ENCODE data around the gene SPRR1B. TPM values are rescaled to one million over a fixed set of nuclear protein-coding genes. Genes with fewer than 3 reads are reported as not detected.

The SPRR1B gene
- total RNA-seq, 1 experiment from 2014 or later = 0.66 TPM

DNA sequence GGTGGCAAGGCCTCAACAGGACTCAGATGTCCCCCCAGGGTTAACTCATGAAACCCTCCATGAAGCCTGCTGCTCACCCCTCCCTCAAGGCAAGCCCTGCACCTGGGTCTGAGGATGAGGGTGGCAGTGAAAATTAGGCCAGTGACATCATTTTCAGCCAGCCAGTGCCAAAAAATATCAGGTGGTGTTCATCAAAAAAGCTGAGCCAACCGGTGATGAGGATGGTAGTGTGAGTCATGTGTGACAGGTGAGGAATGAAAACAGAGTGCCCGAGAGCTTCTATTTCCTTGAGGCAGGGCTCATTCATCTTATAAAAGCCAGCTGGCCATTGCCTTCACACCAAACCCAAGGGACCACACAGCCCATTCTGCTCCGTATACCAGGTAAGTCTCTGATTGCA is 47.3 kb upstream of the SPRR1B start, which contains the start of gene SPRR1A:
Gene SPRR1A, plus strand, starts transcription at position 339 of the 400 bp plus-strand sequence. CDS start 1,150 bp downstream, outside the sequence.
- BruUV-seq (replicated peaks) = no TSS peak
- Histone ChIP-seq H2AFZ (ENCODE audit: low read depth, low read length, poor library complexity, severe bottlenecking) (no peak within 1 kb of the TSS), H3K4me3 (replicated peaks in 1 of 2; ENCODE audit: low read depth in 1 of 2, low read length in 2 of 2) (no peak within 1 kb of the TSS), H3K4me2 (ENCODE audit: low read length) (no peak within 1 kb of the TSS), H3K9me3 (ENCODE audit: control insufficient read depth in 1 of 2, insufficient read depth in 1 of 2, low read depth in 1 of 2, low read length in 2 of 2) (no peaks in the 10 kb centered on the region), H3K9me2 (ENCODE audit: insufficient read depth) (no peaks in the 10 kb centered on the region), H3K4me1 (ENCODE audit: control insufficient read depth in 1 of 2, insufficient read depth in 2 of 2, low read length in 2 of 2) (no peaks in the 10 kb centered on the region), H3K27me3 (ENCODE audit: insufficient read depth, low read length) (peaks cover 45% of the 10 kb centered on the region), H3K9ac (ENCODE audit: low read length) (no peak within 1 kb of the TSS), H3K27ac (ENCODE audit: low read depth, low read length) (no peak within 1 kb of the TSS), H3K79me2 (ENCODE audit: insufficient read depth, low read length) (no peaks in the 10 kb centered on the region), H4K20me1 (ENCODE audit: insufficient read depth) (no peaks in the 10 kb centered on the region), H3K36me3 (ENCODE audit: control insufficient read depth in 1 of 2, insufficient read depth in 2 of 2, low read length in 2 of 2) (no peaks in the 10 kb centered on the region)
- no peak for ATAC-seq
- TF ChIP-seq YY1 (IDR thresholded peaks at IDR 0.05; ENCODE audit: extremely low read depth, insufficient replicate concordance, low read depth, low read length) = no peak
- no peak for TF ChIP-seq POLR2A (IDR thresholded peaks at IDR 0.05; ENCODE audit: borderline replicate concordance, extremely low read depth, insufficient read depth, insufficient read length)
- TF ChIP-seq FOSL1 (IDR thresholded peaks at IDR 0.05; ENCODE audit: low read depth) = no peak
- no peak for TF ChIP-seq SRF (IDR thresholded peaks at IDR 0.05; ENCODE audit: low read depth)
- TF ChIP-seq SIN3A (IDR thresholded peaks at IDR 0.05; ENCODE audit: low read depth) = no peak
- TF ChIP-seq SP1 (IDR thresholded peaks at IDR 0.05; ENCODE audit: low read depth) = no peak
- no peak for TF ChIP-seq CEBPB (IDR thresholded peaks at IDR 0.05; ENCODE audit: low read depth)
- TF ChIP-seq ZNF274 (IDR thresholded peaks at IDR 0.05; ENCODE audit: low read depth, low read length) = no peak
- no peak for TF ChIP-seq RAD21 (IDR thresholded peaks at IDR 0.05; ENCODE audit: low read depth)
- CTCF ChIA-PET = no interaction called here
- no peak for DNase-seq (ENCODE audit: low read depth, low spot score)
- intact Hi-C loops (cut with micrococcal nuclease) = no loop called here
- POLR2A ChIA-PET = no interaction called here
- RAD21 ChIA-PET (ENCODE audit: low non-redundant PET in 1 of 2, low total read pairs in 2 of 2, uncharacterized antibody in 2 of 2, unreplicated experiment in 2 of 2) = no interaction called here

DNA sequence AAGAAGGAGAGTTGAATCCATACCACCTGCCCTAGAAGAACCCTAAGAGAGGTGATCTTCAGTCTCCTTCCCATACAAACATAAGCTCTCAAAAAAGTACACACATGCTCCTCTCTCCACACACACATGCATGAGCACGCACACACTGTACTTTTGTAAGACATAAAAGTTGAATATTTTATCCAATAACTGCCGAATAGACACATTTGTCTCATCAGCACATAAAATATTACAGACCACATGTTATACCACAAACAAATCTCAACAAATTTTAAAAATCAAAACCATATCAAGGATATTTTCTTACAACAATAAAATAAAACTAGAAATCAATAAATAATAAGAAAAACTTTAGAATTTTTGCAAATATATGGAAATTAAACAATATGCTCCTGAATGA is 44.4 kb upstream of the SPRR1B start:
- no peaks in the 10 kb centered on the region for H3K4me1 ChIP-seq (ENCODE audit: control insufficient read depth in 1 of 2, insufficient read depth in 2 of 2, low read length in 2 of 2)
- ATAC-seq (no peak), DNase-seq (ENCODE audit: low read depth, low spot score) (no peak)
- H3K27ac ChIP-seq (ENCODE audit: low read depth, low read length) = no peak overlapping the region
- H3K27me3 ChIP-seq (ENCODE audit: insufficient read depth, low read length) = peaks cover 34% of the 10 kb centered on the region
- intact Hi-C loops (cut with micrococcal nuclease) = no loop called here
- no peak overlapping the region for H3K4me2 ChIP-seq (ENCODE audit: low read length)
- H3K9me3 ChIP-seq (ENCODE audit: control insufficient read depth in 1 of 2, insufficient read depth in 1 of 2, low read depth in 1 of 2, low read length in 2 of 2) = no peaks in the 10 kb centered on the region
- RAD21 ChIA-PET (ENCODE audit: low non-redundant PET in 1 of 2, low total read pairs in 2 of 2, uncharacterized antibody in 2 of 2, unreplicated experiment in 2 of 2) = no interaction called here
- no peaks in the 10 kb centered on the region for H3K36me3 ChIP-seq (ENCODE audit: control insufficient read depth in 1 of 2, insufficient read depth in 2 of 2, low read length in 2 of 2)
- H3K79me2 ChIP-seq (ENCODE audit: insufficient read depth, low read length) = no peaks in the 10 kb centered on the region
- no peak overlapping the region for H2AFZ ChIP-seq (ENCODE audit: low read depth, low read length, poor library complexity, severe bottlenecking)
- H3K9ac ChIP-seq (ENCODE audit: low read length) = no peak overlapping the region
- POLR2A ChIA-PET = no interaction called here
- no peaks in the 10 kb centered on the region for H4K20me1 ChIP-seq (ENCODE audit: insufficient read depth)
- H3K9me2 ChIP-seq (ENCODE audit: insufficient read depth) = no peaks in the 10 kb centered on the region
- CTCF ChIA-PET = no interaction called here
- no TSS peak for BruUV-seq (replicated peaks)
- no peak overlapping the region for H3K4me3 ChIP-seq (replicated peaks in 1 of 2; ENCODE audit: low read depth in 1 of 2, low read length in 2 of 2)
- no peak for TF ChIP-seq SRF (IDR thresholded peaks at IDR 0.05; ENCODE audit: low read depth)
- TF ChIP-seq CBX3 (IDR thresholded peaks at IDR 0.05; ENCODE audit: low read depth) = no peak
- TF ChIP-seq, protein P1, sequence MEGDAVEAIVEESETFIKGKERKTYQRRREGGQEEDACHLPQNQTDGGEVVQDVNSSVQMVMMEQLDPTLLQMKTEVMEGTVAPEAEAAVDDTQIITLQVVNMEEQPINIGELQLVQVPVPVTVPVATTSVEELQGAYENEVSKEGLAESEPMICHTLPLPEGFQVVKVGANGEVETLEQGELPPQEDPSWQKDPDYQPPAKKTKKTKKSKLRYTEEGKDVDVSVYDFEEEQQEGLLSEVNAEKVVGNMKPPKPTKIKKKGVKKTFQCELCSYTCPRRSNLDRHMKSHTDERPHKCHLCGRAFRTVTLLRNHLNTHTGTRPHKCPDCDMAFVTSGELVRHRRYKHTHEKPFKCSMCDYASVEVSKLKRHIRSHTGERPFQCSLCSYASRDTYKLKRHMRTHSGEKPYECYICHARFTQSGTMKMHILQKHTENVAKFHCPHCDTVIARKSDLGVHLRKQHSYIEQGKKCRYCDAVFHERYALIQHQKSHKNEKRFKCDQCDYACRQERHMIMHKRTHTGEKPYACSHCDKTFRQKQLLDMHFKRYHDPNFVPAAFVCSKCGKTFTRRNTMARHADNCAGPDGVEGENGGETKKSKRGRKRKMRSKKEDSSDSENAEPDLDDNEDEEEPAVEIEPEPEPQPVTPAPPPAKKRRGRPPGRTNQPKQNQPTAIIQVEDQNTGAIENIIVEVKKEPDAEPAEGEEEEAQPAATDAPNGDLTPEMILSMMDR (IDR thresholded peaks at IDR 0.05 in 2 of 3, conservative IDR thresholded peaks at IDR 0.05 in 1 of 3; ENCODE audit: borderline replicate concordance in 1 of 3, insufficient read depth in 1 of 3, low read depth in 2 of 3, low read length in 2 of 3) = no peak
- no peak for TF ChIP-seq FOSL1 (IDR thresholded peaks at IDR 0.05; ENCODE audit: low read depth)
- TF ChIP-seq, protein P2, sequence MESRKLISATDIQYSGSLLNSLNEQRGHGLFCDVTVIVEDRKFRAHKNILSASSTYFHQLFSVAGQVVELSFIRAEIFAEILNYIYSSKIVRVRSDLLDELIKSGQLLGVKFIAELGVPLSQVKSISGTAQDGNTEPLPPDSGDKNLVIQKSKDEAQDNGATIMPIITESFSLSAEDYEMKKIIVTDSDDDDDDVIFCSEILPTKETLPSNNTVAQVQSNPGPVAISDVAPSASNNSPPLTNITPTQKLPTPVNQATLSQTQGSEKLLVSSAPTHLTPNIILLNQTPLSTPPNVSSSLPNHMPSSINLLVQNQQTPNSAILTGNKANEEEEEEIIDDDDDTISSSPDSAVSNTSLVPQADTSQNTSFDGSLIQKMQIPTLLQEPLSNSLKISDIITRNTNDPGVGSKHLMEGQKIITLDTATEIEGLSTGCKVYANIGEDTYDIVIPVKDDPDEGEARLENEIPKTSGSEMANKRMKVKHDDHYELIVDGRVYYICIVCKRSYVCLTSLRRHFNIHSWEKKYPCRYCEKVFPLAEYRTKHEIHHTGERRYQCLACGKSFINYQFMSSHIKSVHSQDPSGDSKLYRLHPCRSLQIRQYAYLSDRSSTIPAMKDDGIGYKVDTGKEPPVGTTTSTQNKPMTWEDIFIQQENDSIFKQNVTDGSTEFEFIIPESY (IDR thresholded peaks at IDR 0.05; ENCODE audit: extremely low read depth, insufficient replicate concordance, low read length) = no peak
- TF ChIP-seq, protein P3, sequence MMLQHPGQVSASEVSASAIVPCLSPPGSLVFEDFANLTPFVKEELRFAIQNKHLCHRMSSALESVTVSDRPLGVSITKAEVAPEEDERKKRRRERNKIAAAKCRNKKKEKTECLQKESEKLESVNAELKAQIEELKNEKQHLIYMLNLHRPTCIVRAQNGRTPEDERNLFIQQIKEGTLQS (IDR thresholded peaks at IDR 0.05) = no peak
- no peak for TF ChIP-seq ZNF274 (IDR thresholded peaks at IDR 0.05; ENCODE audit: low read depth, low read length)
- TF ChIP-seq SIN3A (IDR thresholded peaks at IDR 0.05; ENCODE audit: low read depth) = no peak

All from HCT116 (cell line).